Gastrocnemius medialis (tissue), 4 donors: ENCODE data around the gene BAHCC1.

Source experiments
- CTCF ChIP-seq, 5 experiments: fragments of 450-650 bp in 3 of 5; fragments of 200-600 bp in 2 of 5; sonication (generic) in 2 of 5; IDR thresholded peaks in 4 of 5; conservative IDR thresholded peaks in 1 of 5; 1 replicate in 4 of 5; 2 replicates in 1 of 5; pipeline ENCODE4 v1.5.1; 2016 to 2019; ENCODE audit warnings: antibody characterized with exemption in 5 of 5, mild to moderate bottlenecking in 3 of 5, moderate library complexity in 3 of 5
- POLR2A ChIP-seq, 2 donors: fragments of 450-650 bp; IDR thresholded peaks; one replicate each; pipeline ENCODE4 v1.6.1; 2017; ENCODE audit warnings: antibody characterized with exemption in 2 of 2, mild to moderate bottlenecking in 2 of 2, moderate library complexity in 2 of 2

GRCh38 chr17:81498953-81499600, 103.8 kb downstream of the BAHCC1 start:
- TF ChIP-seq POLR2A (IDR thresholded peaks at IDR 0.05), result no peak
- no peak for TF ChIP-seq CTCF (IDR thresholded peaks at IDR 0.05 in 4 of 5, conservative IDR thresholded peaks at IDR 0.05 in 1 of 5)
